Endodermal cell (in vitro differentiated cells): ENCODE data around the gene CNNM4. TPM values are rescaled to one million over a fixed set of nuclear protein-coding genes. Genes with fewer than 3 reads are reported as not detected.

ENCODE experiments used
- DNase-seq: peaks from one replicate; pipeline ENCODE4 v3.0.0-alpha.2; 2017
- H3K27ac ChIP-seq: 2 replicates; pipeline ENCODE4 v1.5.1; 2013; ENCODE audit warnings: mild to moderate bottlenecking, low read depth, low read length, moderate library complexity
- H3K27me3 ChIP-seq: 2 replicates; pipeline ENCODE4 v1.6.1; 2013; ENCODE audit warnings: mild to moderate bottlenecking, low read length, moderate library complexity; ENCODE audit not compliant: insufficient read depth, control insufficient read depth, poor library complexity, severe bottlenecking
- H3K36me3 ChIP-seq: 2 replicates; pipeline ENCODE4 v1.7.0; 2013; ENCODE audit warnings: mild to moderate bottlenecking, low read length, moderate library complexity; ENCODE audit not compliant: control insufficient read depth, insufficient read depth
- H3K4me1 ChIP-seq: one replicate; pipeline ENCODE4 v1.7.0; 2013; ENCODE audit warnings: low read length; ENCODE audit not compliant: control insufficient read depth, insufficient read depth
- H3K4me3 ChIP-seq: 2 replicates; pipeline ENCODE4 v1.5.1; 2013; ENCODE audit warnings: mild to moderate bottlenecking, low read length, moderate library complexity
- H3K9ac ChIP-seq: 2 replicates; pipeline ENCODE4 v1.6.1; 2013; ENCODE audit warnings: mild to moderate bottlenecking, low read length, moderate library complexity; ENCODE audit not compliant: poor library complexity, severe bottlenecking; ENCODE audit errors: extremely low read depth
- H3K9me3 ChIP-seq: 2 replicates; pipeline ENCODE4 v1.6.1; 2013; ENCODE audit warnings: mild to moderate bottlenecking, low read length, moderate library complexity; ENCODE audit not compliant: control insufficient read depth
- H3K27ac Mint-ChIP-seq: 2 replicates; pipeline ENCODE4 v1.8.0; 2020; ENCODE audit warnings: mixed read lengths
- H3K27me3 Mint-ChIP-seq: 2 replicates; pipeline ENCODE4 v1.8.0; 2021; ENCODE audit warnings: mild to moderate bottlenecking, mixed read lengths; ENCODE audit not compliant: insufficient read depth
- H3K36me3 Mint-ChIP-seq: 2 replicates; pipeline ENCODE4 v1.8.0; 2020; ENCODE audit warnings: low read depth, mixed read lengths
- H3K4me1 Mint-ChIP-seq: 2 replicates; pipeline ENCODE4 v1.8.0; 2020; ENCODE audit warnings: mixed read lengths
- H3K4me3 Mint-ChIP-seq: 2 replicates; pipeline ENCODE4 v1.8.0; 2020; ENCODE audit warnings: mild to moderate bottlenecking, moderate library complexity, mixed read lengths
- H3K9me3 Mint-ChIP-seq: 2 replicates; pipeline ENCODE4 v1.8.0; 2020; ENCODE audit warnings: mild to moderate bottlenecking, mixed read lengths
- WGBS, 2 experiments: methylation state at CpG; one replicate each; pipeline versions ENCODE4 v1.1.5 to v1.1.7; 2013; ENCODE audit warnings: missing lambda C conversion rate in 2 of 2, mixed read lengths in 1 of 2; ENCODE audit not compliant: insufficient coverage in 1 of 2, insufficient read length in 1 of 2; 5-methylcytosine and 5-hydroxymethylcytosine counted together
- total RNA-seq, 2 donors: library from RNA; stranded (reverse); fragmentation: NEBNext Ultra II Directional in 1 of 2; extraction: Animal tissue kit (Norgen Biotek cat#: 25700) in 1 of 2; gene quantifications; 2 replicates in 1 of 2; 3 replicates in 1 of 2; pipeline ENCODE4 v1.2.1, GENCODE V29; 2021
- TF ChIP-seq, protein P1 (sequence below): fragments of 200-600 bp; sonication (generic); conservative IDR thresholded peaks from 2 replicates; pipeline ENCODE4 v1.5.0; 2021; ENCODE audit warnings: antibody characterized with exemption, mild to moderate bottlenecking

CNNM4 gene
- total RNA-seq, 2 donors from 2014 or later, result 22.3 to 27.5 TPM

DNA sequence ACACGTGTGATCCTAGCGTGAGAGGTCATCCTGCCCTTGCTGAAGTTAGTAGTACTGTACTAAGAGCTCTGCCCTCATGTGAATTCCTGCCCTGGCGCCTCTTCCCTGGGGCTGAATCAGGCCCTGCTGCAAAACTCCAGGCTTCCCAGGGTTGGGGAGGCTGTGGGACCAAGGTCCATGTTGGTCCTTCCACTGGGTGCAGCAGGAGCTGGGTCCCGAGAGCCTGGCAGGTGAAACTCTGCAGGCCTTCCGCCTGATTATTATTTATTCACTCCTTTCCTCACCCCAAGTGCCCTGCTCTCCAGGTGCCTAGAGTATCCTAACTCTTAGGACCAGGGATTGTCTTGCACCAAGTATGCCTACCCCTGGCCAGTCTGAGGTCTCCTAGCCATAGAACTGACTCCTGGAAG lies 50.1 kb downstream of the CNNM4 start:
- no peak overlapping the region for H3K27ac Mint-ChIP-seq
- H3K9me3 ChIP-seq, result no peaks in the 10 kb centered on the region
- peaks cover 38% of the 10 kb centered on the region for H3K36me3 Mint-ChIP-seq
- no peaks in the 10 kb centered on the region for H3K27me3 ChIP-seq
- H3K4me1 ChIP-seq, result peaks cover 13% of the 10 kb centered on the region
- H3K4me1 Mint-ChIP-seq, result peaks cover 11% of the 10 kb centered on the region
- no peaks in the 10 kb centered on the region for H3K9me3 Mint-ChIP-seq
- 95 to 100% methylated on average over 3 to 5 of the region's 5 CpGs for WGBS, 2 experiments
- peaks cover 4% of the 10 kb centered on the region for H3K36me3 ChIP-seq
- TF ChIP-seq, protein P1, sequence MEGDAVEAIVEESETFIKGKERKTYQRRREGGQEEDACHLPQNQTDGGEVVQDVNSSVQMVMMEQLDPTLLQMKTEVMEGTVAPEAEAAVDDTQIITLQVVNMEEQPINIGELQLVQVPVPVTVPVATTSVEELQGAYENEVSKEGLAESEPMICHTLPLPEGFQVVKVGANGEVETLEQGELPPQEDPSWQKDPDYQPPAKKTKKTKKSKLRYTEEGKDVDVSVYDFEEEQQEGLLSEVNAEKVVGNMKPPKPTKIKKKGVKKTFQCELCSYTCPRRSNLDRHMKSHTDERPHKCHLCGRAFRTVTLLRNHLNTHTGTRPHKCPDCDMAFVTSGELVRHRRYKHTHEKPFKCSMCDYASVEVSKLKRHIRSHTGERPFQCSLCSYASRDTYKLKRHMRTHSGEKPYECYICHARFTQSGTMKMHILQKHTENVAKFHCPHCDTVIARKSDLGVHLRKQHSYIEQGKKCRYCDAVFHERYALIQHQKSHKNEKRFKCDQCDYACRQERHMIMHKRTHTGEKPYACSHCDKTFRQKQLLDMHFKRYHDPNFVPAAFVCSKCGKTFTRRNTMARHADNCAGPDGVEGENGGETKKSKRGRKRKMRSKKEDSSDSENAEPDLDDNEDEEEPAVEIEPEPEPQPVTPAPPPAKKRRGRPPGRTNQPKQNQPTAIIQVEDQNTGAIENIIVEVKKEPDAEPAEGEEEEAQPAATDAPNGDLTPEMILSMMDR, result no peak
- no peaks in the 10 kb centered on the region for H3K27me3 Mint-ChIP-seq
- H3K4me3 Mint-ChIP-seq, result no peak overlapping the region
- H3K9ac ChIP-seq, result no peak overlapping the region
- H3K27ac ChIP-seq, result no peak overlapping the region
- H3K4me3 ChIP-seq, result no peak overlapping the region
- DNase-seq, result no peak

DNA sequence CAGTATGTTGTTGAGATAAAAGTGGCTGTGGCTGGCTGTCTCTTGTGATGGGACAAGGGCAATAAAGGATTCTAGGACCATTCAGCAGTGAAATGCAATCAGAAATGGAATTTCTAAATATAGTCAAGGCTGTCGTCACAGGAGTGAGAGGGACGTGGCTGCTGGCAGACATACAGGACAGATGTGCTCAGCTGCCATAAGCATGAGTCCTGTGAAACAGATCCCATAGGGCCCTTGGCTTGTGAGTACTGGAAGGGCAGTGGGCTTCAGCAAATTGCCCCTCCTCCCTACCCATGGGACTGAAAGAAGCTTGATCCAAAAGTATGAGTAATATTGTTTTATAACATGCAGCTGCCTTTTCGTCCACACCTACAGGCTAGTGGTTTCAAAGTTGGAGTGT lies 51.2 kb downstream of the CNNM4 start:
- WGBS, 2 experiments, result 90 to 94% methylated on average over 2 to 3 of the region's 3 CpGs
- Histone ChIP-seq H3K4me1 (peaks cover 13% of the 10 kb centered on the region), H3K27ac (no peak overlapping the region), H3K4me3 (no peak overlapping the region), H3K9me3 (no peaks in the 10 kb centered on the region), H3K27me3 (no peaks in the 10 kb centered on the region), H3K36me3 (peaks cover 4% of the 10 kb centered on the region), H3K9ac (no peak overlapping the region)
- Mint-ChIP-seq H3K4me3 (no peak overlapping the region), H3K9me3 (no peaks in the 10 kb centered on the region), H3K4me1 (peaks cover 7% of the 10 kb centered on the region), H3K27me3 (no peaks in the 10 kb centered on the region), H3K36me3 (peaks cover 30% of the 10 kb centered on the region), H3K27ac (no peak overlapping the region)
- DNase-seq, result no peak
- TF ChIP-seq, protein P1, result no peak

DNA sequence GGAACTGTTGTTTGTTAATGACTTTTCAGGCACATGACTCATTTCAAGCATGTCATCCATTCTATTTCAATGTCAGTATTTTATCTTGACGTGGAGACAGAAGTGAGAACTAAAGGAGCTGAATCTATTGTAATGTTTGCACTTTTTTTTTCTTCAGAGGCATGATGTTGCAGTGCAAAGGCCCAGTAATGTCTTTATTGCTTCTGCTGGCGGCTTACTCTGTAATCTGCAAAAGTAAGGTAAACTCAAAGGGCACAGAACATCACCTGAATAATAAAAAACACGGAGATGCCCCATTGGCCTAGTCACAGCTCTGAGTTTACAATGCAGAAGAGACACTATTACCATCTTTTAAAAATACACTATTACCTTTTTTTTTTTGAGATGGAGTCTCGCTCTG lies 53.0 kb downstream of the CNNM4 start:
- no peak overlapping the region for H3K4me3 ChIP-seq
- Mint-ChIP-seq H3K27me3 (no peaks in the 10 kb centered on the region), H3K27ac (no peak overlapping the region), H3K4me1 (peaks cover 20% of the 10 kb centered on the region), H3K36me3 (peaks cover 27% of the 10 kb centered on the region), H3K9me3 (no peaks in the 10 kb centered on the region), H3K4me3 (no peak overlapping the region)
- WGBS, 2 experiments, result 88 to 95% methylated on average over 3 to 4 of the region's 4 CpGs
- TF ChIP-seq, protein P1, result no peak
- no peak for DNase-seq
- no peak overlapping the region for H3K27ac ChIP-seq
- peaks cover 13% of the 10 kb centered on the region for H3K4me1 ChIP-seq
- H3K9me3 ChIP-seq, result no peaks in the 10 kb centered on the region
- H3K27me3 ChIP-seq, result no peaks in the 10 kb centered on the region
- no peaks in the 10 kb centered on the region for H3K36me3 ChIP-seq
- H3K9ac ChIP-seq, result no peak overlapping the region
